Smooth muscle cell of the pulmonary artery (primary cell): ENCODE results near the gene SSR2. TPM values are rescaled to one million over a fixed set of nuclear protein-coding genes. Genes with fewer than 3 reads are reported as not detected.

Experiments used
- total RNA-seq: library from RNA; depleted of rRNA; stranded (reverse); fragments of >200 nt; gene quantifications from 2 replicates; pipeline ENCODE4 v1.2.3, GENCODE V29; 2014

The SSR2 gene
- total RNA-seq: 250 and 314 TPM in 2 replicates

GRCh38 chr1:156020293-156021092, at the start of gene SSR2:
SSR2 (minus strand) TSS chr1:156020951; CDS start chr1:156020167, 784 bp downstream.

GRCh38 chr1:156060937-156061636, 40.3 kb upstream of the SSR2 start, which contains the start of gene RAB25:
RAB25 (plus strand) TSS chr1:156061160; CDS start chr1:156061401, 241 bp downstream.

GRCh38 chr1:156054500-156055280, 33.9 kb upstream of the SSR2 start, which contains the start of gene LAMTOR2:
LAMTOR2 (plus strand) TSS chr1:156054782; CDS start chr1:156054890, 108 bp downstream.

GRCh38 chr1:156053768-156054499, 33.2 kb upstream of the SSR2 start, which contains the start of gene UBQLN4:
UBQLN4 (minus strand) TSS chr1:156053798; CDS start chr1:156053701, 97 bp downstream.

GRCh38 chr1:155978325-155978972, 42.3 kb downstream of the SSR2 start, which contains the start of gene ARHGEF2:
ARHGEF2 (minus strand) TSS chr1:155978547; CDS start chr1:155978427, 120 bp downstream.

Other genes starting within 250 kb of the SSR2 start
- gene GON4L, start 163.7 kb downstream of the SSR2 start, total RNA-seq: 31.5 and 34.3 TPM in 2 replicates
- 82.2 and 88.3 TPM in 2 replicates for gene SYT11, start 161.4 kb downstream of the SSR2 start, total RNA-seq
- 33.6 and 39.7 TPM in 2 replicates for gene RIT1, start 109.6 kb downstream of the SSR2 start, total RNA-seq
- 20.3 and 25.9 TPM in 2 replicates for gene KHDC4, start 86.5 kb downstream of the SSR2 start, total RNA-seq
- 0.07 TPM in 1 of 2 replicates, not detected in the other for gene RXFP4, start 79.3 kb downstream of the SSR2 start, total RNA-seq
- gene ARHGEF2, start 42.4 kb downstream of the SSR2 start, total RNA-seq: 136 and 173 TPM in 2 replicates
- 15.6 and 21.3 TPM in 2 replicates for gene UBQLN4, start 32.8 kb upstream of the SSR2 start, total RNA-seq
- gene LAMTOR2, start 33.8 kb upstream of the SSR2 start, total RNA-seq: 47.6 and 56.5 TPM in 2 replicates
- gene RAB25, start 40.2 kb upstream of the SSR2 start, total RNA-seq: not detected in 2 replicates
- 1.2 and 4.1 TPM in 2 replicates for gene MEX3A, start 61.5 kb upstream of the SSR2 start, total RNA-seq
- gene LMNA, start 93.8 kb upstream of the SSR2 start, total RNA-seq: 1,049 and 1,502 TPM in 2 replicates
- 1.6 and 2.7 TPM in 2 replicates for gene SEMA4A, start 132.6 kb upstream of the SSR2 start, total RNA-seq
- gene SLC25A44, start 173.2 kb upstream of the SSR2 start, total RNA-seq: 11.2 and 11.3 TPM in 2 replicates
- 16.9 and 20.3 TPM in 2 replicates for gene PMF1, start 192.1 kb upstream of the SSR2 start, total RNA-seq
- gene BGLAP, start 221.2 kb upstream of the SSR2 start, total RNA-seq: 0.26 and 0.50 TPM in 2 replicates
- 0.46 and 0.56 TPM in 2 replicates for gene PAQR6, start 227.1 kb upstream of the SSR2 start, total RNA-seq